Trophoblast cell (in vitro differentiated cells and primary cell): ENCODE data around the gene GAB2.

Experiments used
- DNase-seq, 2 donors: peaks; one replicate each; pipeline ENCODE4 v3.0.0-alpha.2; 2016
- H2AFZ ChIP-seq: 2 replicates; pipeline ENCODE4 v1.6.1; 2013; ENCODE audit warnings: low read length, moderate library complexity, mild to moderate bottlenecking; ENCODE audit not compliant: insufficient read depth, poor library complexity
- H2AK5ac ChIP-seq: 2 replicates; pipeline ENCODE4 v1.6.1; 2013; ENCODE audit warnings: mild to moderate bottlenecking, low read length
- H2BK120ac ChIP-seq: 2 replicates; pipeline ENCODE4 v1.6.1; 2013; ENCODE audit warnings: low read length, mild to moderate bottlenecking, moderate library complexity; ENCODE audit not compliant: insufficient read depth, poor library complexity
- H2BK12ac ChIP-seq: 2 replicates; pipeline ENCODE4 v1.6.1; 2013; ENCODE audit warnings: mild to moderate bottlenecking, low read length, moderate library complexity
- H2BK5ac ChIP-seq: 2 replicates; pipeline ENCODE4 v1.6.1; 2013; ENCODE audit warnings: low read length, low read depth, moderate library complexity, mild to moderate bottlenecking; ENCODE audit not compliant: poor library complexity
- H3K14ac ChIP-seq: 2 replicates; pipeline ENCODE4 v1.6.1; 2013; ENCODE audit warnings: mild to moderate bottlenecking, low read length
- H3K18ac ChIP-seq: 2 replicates; pipeline ENCODE4 v1.6.1; 2013; ENCODE audit warnings: mild to moderate bottlenecking, low read length
- H3K23ac ChIP-seq: 2 replicates; pipeline ENCODE4 v1.6.1; 2013; ENCODE audit warnings: low read length
- H3K27ac ChIP-seq: 2 replicates; pipeline ENCODE4 v1.5.1; 2013; ENCODE audit warnings: low read depth, mild to moderate bottlenecking, inconsistent platforms, low read length, moderate library complexity
- H3K27me3 ChIP-seq: 2 replicates; pipeline ENCODE4 v1.6.1; 2013; ENCODE audit warnings: inconsistent platforms, mild to moderate bottlenecking, low read length, moderate library complexity; ENCODE audit not compliant: insufficient read depth
- H3K36me3 ChIP-seq, 2 experiments: 1 replicate in 1 of 2; 2 replicates in 1 of 2; pipeline ENCODE4 v1.6.1; 2013; ENCODE audit warnings: low read length in 2 of 2, mild to moderate bottlenecking in 2 of 2, moderate library complexity in 1 of 2; ENCODE audit not compliant: insufficient read depth in 2 of 2, control insufficient read depth in 1 of 2
- H3K4ac ChIP-seq: 2 replicates; pipeline ENCODE4 v1.6.1; 2013; ENCODE audit warnings: low read depth, mild to moderate bottlenecking, low read length, moderate library complexity
- H3K4me1 ChIP-seq, 2 experiments: 1 replicate in 1 of 2; 2 replicates in 1 of 2; pipeline ENCODE4 v1.6.1; 2013; ENCODE audit warnings: low read length in 2 of 2, mild to moderate bottlenecking in 2 of 2, moderate library complexity in 1 of 2; ENCODE audit not compliant: insufficient read depth in 2 of 2, control insufficient read depth in 1 of 2
- H3K4me2 ChIP-seq: 2 replicates; pipeline ENCODE4 v1.6.1; 2013; ENCODE audit warnings: inconsistent platforms, mild to moderate bottlenecking, low read length, moderate library complexity
- H3K4me3 ChIP-seq: 2 replicates; pipeline ENCODE4 v1.5.1; 2013; ENCODE audit warnings: mild to moderate bottlenecking, low read depth, low read length, inconsistent platforms
- H3K79me1 ChIP-seq: one replicate; pipeline ENCODE4 v1.6.1; 2013; ENCODE audit warnings: low read length
- H3K79me2 ChIP-seq: 2 replicates; pipeline ENCODE4 v1.6.1; 2013; ENCODE audit warnings: low read length, mild to moderate bottlenecking; ENCODE audit not compliant: control insufficient read depth, insufficient read depth, poor library complexity
- H3K9ac ChIP-seq: 2 replicates; pipeline ENCODE4 v1.6.1; 2013; ENCODE audit warnings: mild to moderate bottlenecking, low read length
- H3K9me3 ChIP-seq: 2 replicates; pipeline ENCODE4 v1.6.1; 2013; ENCODE audit warnings: low read depth, mild to moderate bottlenecking, control low read depth, inconsistent platforms, low read length; ENCODE audit not compliant: insufficient read depth
- H4K12ac ChIP-seq: 2 replicates; pipeline ENCODE4 v1.6.1; 2013; ENCODE audit warnings: low read depth, mild to moderate bottlenecking, low read length, moderate library complexity
- H4K8ac ChIP-seq: 2 replicates; pipeline ENCODE4 v1.6.1; 2013; ENCODE audit warnings: low read depth, mild to moderate bottlenecking, low read length, moderate library complexity
- H4K91ac ChIP-seq: one replicate; pipeline ENCODE4 v1.6.1; 2013; ENCODE audit warnings: low read depth, mild to moderate bottlenecking, low read length, moderate library complexity
- WGBS: extraction: QIAGEN DNeasy Blood & Tissue Kit; methylation state at CpG from one replicate; pipeline ENCODE4 v1.1.7; 2013; ENCODE audit warnings: missing lambda C conversion rate; ENCODE audit not compliant: insufficient read length, insufficient coverage; ENCODE audit errors: extremely low coverage; 5-methylcytosine and 5-hydroxymethylcytosine counted together

The GAB2 gene

DNA sequence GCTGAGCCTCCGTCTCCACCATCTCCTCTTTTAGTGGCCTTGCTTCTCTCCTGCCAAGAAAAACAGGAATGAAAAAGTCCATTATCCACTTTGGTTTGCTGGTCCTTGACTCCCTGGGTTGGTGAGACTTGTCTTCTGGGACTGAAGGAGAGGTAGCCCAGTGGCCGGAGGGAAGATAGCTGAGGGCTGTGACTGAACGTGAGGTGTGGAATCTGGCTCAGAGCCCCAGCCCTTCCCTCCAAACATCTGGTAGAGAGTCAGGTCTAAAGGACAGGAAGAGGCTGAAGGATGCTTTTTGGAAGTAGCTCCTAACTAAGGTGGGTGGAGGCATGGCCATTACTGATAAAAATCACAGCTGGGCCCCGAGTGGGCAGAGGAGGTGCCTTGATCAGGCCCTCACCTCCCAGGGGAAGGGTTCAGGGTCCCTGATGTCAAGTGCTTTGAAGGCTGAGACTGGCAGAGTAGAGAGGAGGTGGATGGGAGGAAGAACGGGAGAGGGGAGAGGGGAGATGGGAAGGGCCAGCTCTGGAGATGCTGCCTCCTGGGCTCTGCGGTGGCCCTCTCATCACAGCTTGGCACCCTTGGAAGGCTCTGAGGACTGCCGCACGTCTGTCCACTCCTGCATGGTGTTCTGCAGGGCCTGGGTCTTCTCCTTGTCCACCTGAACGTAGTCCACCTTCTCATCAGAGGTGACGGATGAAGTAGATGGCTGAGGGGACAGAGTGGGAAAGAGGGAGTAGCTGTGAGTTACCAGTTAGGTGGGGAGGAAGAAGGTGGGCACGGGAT is 198.7 kb downstream of the GAB2 start:
- H3K9ac ChIP-seq: no peak overlapping the region
- no peak overlapping the region for H2BK5ac ChIP-seq
- H3K9me3 ChIP-seq: peaks cover 5% of the 10 kb centered on the region
- no peak overlapping the region for H3K4me3 ChIP-seq
- no peak overlapping the region for H3K23ac ChIP-seq
- no peak for DNase-seq
- no CpG with 5 or more reads among the region's 11 CpGs for WGBS
- no peak overlapping the region for H2AFZ ChIP-seq
- no peak overlapping the region for H2BK12ac ChIP-seq
- peaks cover 77 to 92% of the 10 kb centered on the region in 2 experiments for H3K36me3 ChIP-seq
- no peaks in the 10 kb centered on the region for H3K27me3 ChIP-seq
- no peak overlapping the region for H4K12ac ChIP-seq
- H2BK120ac ChIP-seq: no peak overlapping the region
- no peaks in the 10 kb centered on the region for H3K79me2 ChIP-seq
- no peak overlapping the region for H3K14ac ChIP-seq
- H2AK5ac ChIP-seq: no peak overlapping the region
- no peak overlapping the region for H4K91ac ChIP-seq
- H3K4ac ChIP-seq: no peak overlapping the region
- H3K18ac ChIP-seq: no peak overlapping the region
- H3K27ac ChIP-seq: no peak overlapping the region
- H4K8ac ChIP-seq: no peak overlapping the region
- H3K79me1 ChIP-seq: no peaks in the 10 kb centered on the region
- H3K4me1 ChIP-seq: no peaks in the 10 kb centered on the region
- no peak overlapping the region for H3K4me2 ChIP-seq

DNA sequence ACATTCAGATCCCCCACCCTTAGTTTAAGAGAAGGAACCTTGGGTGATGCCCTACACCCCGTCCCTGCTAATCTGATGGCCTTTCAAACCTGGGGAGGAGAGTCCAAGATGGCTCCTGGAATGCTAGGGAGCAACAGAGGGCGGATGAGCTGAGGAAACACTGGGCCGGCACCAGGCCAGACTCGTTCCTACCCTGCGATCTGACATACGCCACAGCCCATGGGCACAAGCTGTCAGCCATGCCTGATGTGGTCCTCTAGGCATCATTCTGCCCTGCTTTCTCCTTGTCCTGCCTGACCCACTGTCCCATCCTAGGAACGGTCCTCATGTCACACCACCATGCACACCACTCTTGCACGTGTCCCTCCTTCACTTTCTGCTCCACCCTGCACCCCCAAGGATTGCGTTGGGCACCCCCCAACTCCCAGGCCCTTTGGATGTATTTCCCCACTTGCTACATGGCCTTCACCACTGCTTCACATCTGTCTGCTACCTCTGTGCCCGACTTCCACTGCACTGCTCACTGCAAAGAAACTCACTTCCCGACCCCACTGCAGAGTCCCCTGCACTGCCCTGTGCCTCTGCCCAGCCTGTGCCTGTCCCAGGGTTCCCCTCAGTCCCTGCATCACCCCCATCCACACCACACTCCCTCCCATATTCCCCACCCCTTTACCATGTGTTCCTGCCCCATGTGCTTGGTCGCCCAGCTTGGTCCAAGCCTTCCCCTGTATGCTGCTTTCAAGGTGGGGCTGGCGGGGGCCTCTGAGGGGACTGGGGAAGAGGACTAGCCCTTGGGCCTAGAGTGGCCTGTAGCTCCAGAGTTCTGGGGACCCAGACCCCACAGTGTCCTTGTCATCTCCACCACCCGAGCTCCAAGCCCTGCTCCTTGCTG is 199.7 kb downstream of the GAB2 start:
- no CpG with 5 or more reads among the region's 14 CpGs for WGBS
- H2BK12ac ChIP-seq: no peak overlapping the region
- no peak overlapping the region for H3K4me3 ChIP-seq
- no peak overlapping the region for H2BK5ac ChIP-seq
- no peak overlapping the region for H3K4me2 ChIP-seq
- no peak overlapping the region for H3K27ac ChIP-seq
- no peak overlapping the region for H3K23ac ChIP-seq
- no peak overlapping the region for H4K91ac ChIP-seq
- no peak overlapping the region for H2BK120ac ChIP-seq
- H4K12ac ChIP-seq: no peak overlapping the region
- no peak overlapping the region for H3K4ac ChIP-seq
- no peak overlapping the region for H4K8ac ChIP-seq
- no peaks in the 10 kb centered on the region for H3K79me1 ChIP-seq
- no peak overlapping the region for H2AK5ac ChIP-seq
- H2AFZ ChIP-seq: no peak overlapping the region
- H3K14ac ChIP-seq: no peak overlapping the region
- peaks cover 82 to 92% of the 10 kb centered on the region in 2 experiments for H3K36me3 ChIP-seq
- H3K9ac ChIP-seq: no peak overlapping the region
- no peaks in the 10 kb centered on the region for H3K79me2 ChIP-seq
- DNase-seq: no peak
- peaks cover 5% of the 10 kb centered on the region for H3K9me3 ChIP-seq
- no peaks in the 10 kb centered on the region for H3K4me1 ChIP-seq
- no peak overlapping the region for H3K18ac ChIP-seq
- H3K27me3 ChIP-seq: no peaks in the 10 kb centered on the region

DNA sequence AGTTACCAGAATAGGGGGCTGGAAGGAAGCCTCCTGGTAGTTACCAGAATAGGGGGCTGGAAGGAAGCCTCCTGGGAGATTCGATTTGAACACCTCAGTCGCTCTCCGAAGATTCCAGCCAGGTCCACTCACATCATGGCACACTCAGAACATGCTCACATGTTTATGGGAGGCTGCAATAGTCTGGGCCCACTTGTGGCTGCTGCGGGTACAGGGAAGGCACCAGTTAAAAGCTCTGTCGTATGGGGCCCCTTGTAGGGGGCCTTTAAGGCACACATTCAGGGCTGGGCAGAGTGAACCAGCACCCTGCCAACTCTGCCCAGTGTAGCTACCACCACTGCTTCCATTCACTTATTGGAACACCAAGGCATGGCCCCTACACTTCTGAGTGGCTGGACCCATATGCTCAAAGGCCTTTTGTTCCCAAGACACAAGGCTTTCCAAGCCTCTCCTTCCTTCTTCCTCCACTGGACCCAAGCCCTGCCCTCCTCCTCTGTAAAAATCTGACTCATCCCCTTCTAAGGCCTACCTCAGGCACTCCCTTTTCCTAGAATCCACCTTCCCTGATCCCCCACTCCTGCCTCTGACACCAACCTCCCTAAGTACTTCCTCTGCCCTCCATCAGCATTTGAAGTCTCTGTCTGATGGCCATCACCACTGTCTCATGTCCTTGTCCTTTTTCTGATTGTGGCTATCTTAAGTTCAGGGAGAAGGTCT is 200.9 kb downstream of the GAB2 start:
- Histone ChIP-seq H3K4me2 (no peak overlapping the region), H3K4me3 (no peak overlapping the region), H3K18ac (no peak overlapping the region), H2AK5ac (no peak overlapping the region), H4K12ac (no peak overlapping the region), H4K8ac (no peak overlapping the region), H3K14ac (no peak overlapping the region), H3K79me2 (no peaks in the 10 kb centered on the region), H3K27ac (no peak overlapping the region), H2AFZ (no peak overlapping the region), H3K4ac (no peak overlapping the region), H3K9ac (no peak overlapping the region), H3K4me1 (no peaks in the 10 kb centered on the region), H4K91ac (no peak overlapping the region), H2BK12ac (no peak overlapping the region), H2BK5ac (no peak overlapping the region), H3K36me3 (peaks cover 78 to 88% of the 10 kb centered on the region in 2 experiments), H3K9me3 (peaks cover 5% of the 10 kb centered on the region), H2BK120ac (no peak overlapping the region), H3K79me1 (no peaks in the 10 kb centered on the region), H3K23ac (no peak overlapping the region), H3K27me3 (no peaks in the 10 kb centered on the region)
- WGBS: no CpG with 5 or more reads among the region's 5 CpGs
- DNase-seq: no peak

DNA sequence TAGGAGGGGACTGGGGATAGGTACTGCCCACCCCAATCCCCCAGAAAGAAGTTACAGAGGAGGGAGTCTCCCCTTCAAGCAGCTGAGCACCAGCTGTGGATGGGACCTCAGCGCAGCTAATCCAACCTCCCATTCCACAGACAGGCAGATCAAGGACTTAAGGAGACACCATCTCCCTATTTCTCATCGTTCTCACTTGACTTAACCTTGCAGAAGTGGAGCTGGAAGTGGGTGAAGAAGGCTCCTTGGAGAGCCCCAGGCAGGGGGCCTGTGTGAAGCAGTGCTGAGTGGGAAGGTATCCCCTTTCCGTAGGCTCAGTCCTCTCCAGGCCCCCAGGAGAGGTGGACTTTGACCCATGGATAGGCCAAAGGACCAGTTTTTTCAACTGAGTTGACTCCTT is 201.6 kb downstream of the GAB2 start:
- H4K91ac ChIP-seq: no peak overlapping the region
- peak overlapping the region; percentile 9 for H4K8ac ChIP-seq
- H3K4me1 ChIP-seq: no peaks in the 10 kb centered on the region
- no peak overlapping the region for H3K4me2 ChIP-seq
- H3K79me1 ChIP-seq: no peaks in the 10 kb centered on the region
- peaks cover 71 to 81% of the 10 kb centered on the region in 2 experiments for H3K36me3 ChIP-seq
- no peak overlapping the region for H3K4ac ChIP-seq
- no CpG with 5 or more reads among the region's 3 CpGs for WGBS
- no peaks in the 10 kb centered on the region for H3K79me2 ChIP-seq
- peaks cover 5% of the 10 kb centered on the region for H3K9me3 ChIP-seq
- no peak overlapping the region for H3K14ac ChIP-seq
- H3K27me3 ChIP-seq: no peaks in the 10 kb centered on the region
- no peak overlapping the region for H2AFZ ChIP-seq
- no peak overlapping the region for H3K27ac ChIP-seq
- H2AK5ac ChIP-seq: no peak overlapping the region
- H3K4me3 ChIP-seq: no peak overlapping the region
- H3K9ac ChIP-seq: no peak overlapping the region
- no peak overlapping the region for H2BK12ac ChIP-seq
- H4K12ac ChIP-seq: no peak overlapping the region
- H3K23ac ChIP-seq: no peak overlapping the region
- no peak overlapping the region for H2BK5ac ChIP-seq
- DNase-seq: no peak
- H2BK120ac ChIP-seq: no peak overlapping the region
- no peak overlapping the region for H3K18ac ChIP-seq
